HG02943 (cell line): ENCODE data around the gene EYA2.

Source experiments
- ATAC-seq: cut with Tn5 transposase; IDR thresholded peaks from one replicate; pipeline ENCODE4 v1.9.1; 2021; ENCODE audit warnings: mild to moderate bottlenecking, low read depth, moderate library complexity; ENCODE audit not compliant: unreplicated experiment

Gene EYA2

DNA sequence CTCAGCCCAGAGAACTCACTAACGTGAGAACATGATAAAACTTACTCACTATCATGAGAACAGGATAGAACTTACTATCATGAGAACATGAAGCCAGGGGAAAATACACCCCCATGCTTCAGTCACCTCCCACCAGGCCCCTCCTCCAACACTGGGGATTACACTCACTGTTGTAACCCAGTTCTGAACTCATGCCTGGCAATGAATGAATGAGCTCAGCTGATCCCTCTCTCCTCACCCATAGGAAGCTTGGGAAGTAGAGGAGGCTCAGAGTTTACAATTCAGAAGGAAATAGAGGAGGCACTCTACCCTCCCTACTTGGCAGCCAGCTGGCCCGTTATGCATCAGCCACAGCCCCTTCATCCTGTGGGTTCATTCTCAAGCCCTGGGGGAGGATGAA is 102.5 kb downstream of the EYA2 start:
- no peak for ATAC-seq

DNA sequence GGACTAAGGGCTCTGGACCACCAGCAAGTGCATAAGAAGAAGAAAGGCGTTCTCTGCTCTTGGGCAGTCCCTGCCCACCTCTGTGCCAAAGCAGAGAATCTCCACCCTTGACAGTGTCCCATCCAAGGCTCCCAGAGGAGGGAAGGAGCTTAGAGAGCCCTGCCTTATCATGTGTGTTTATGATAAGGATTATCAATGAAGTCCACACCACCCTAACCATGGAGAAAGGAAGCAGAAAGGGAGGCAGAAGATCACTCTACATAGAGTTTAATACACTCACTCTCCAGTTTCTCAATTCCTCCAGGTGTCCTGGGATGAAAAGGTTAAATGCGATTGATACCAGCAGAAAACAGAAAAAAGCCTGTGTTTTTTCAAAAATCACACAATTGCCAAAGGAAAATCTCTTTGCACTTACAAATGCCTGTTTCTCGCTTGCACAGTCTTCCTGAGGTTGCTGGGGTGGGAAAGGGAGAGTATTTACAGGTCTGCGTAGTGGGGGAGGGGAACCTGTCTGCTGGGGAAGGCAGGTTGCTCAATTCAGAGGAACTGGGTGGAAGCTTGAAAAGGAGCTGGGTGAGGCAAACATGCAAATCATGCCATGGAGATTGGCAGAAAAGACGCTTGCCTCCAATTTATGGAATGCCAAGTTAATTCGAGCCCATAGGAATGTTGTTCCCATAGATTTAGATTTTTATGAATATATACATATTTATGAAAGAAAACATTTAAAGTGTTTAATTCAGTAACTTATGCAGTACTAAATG is 104.0 kb downstream of the EYA2 start:
- no peak for ATAC-seq

DNA sequence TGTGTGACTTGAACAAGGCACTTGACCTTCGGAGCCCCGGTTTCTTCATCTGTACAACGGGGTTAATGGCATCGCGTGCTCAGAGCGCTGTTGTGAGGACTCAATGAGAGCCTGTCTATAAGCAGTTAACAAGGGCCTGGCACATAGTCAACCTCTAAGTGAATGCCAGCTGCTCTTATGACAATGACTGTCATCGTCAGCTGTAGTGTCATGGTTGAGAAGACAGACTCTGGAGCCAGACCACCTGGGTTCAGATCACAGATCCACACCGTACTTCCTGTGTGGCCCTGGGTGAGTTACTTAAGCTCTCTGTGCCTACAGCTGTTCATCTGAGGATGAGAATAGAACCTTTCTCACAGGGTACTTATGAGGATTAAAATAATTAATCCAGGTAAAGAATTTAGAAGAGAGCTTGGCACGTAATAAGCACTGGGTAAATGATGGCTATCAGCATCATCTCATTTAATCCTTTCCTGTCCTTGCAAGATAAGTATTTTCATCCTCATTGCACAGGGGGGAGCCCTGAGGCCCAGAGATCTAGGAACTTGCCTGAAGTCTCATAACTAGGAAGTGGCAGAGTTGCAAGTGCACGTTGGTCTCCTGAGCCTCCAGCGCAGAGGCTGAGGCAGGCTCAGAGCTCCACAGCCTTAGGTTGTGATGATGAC is 105.3 kb downstream of the EYA2 start:
- ATAC-seq: no peak

DNA sequence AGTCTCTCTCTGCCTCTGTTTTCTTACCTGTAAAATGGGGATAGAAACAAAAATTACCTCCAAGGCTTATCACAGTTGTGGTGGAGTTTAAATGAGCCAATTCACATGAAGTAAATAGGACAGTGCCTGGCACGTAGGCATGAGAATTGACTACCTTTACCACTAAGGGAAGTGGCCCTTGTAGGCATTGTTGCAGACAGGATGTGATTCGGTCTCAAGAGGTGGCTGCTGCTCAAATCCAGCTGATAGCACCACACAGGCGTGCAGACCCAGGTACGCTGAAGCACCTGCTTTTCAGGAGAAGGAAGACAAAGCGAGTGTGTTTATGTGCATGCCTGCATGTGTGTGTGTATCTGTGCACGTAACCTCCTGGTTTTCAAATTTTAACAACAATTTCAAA is 108.6 kb downstream of the EYA2 start:
- no peak for ATAC-seq

DNA sequence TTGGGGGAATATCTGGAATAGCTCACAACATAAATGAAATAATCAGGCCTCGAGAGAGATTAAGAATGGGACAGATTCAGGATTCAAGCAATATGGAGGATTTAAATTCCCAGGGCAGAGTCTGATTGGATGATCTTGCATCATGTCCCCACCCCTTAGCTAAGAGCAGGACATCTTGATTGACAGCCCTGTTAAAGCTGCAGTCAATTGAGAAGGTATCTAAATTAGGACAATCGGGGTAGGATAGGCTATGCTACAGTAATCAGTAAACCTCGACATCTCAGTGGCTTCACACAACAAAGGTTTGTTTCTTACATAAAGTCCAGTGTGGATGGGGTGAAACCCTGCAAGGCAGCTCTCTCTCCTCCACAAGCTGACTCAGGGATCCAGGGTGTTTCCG is 109.5 kb downstream of the EYA2 start:
- ATAC-seq: no peak

DNA sequence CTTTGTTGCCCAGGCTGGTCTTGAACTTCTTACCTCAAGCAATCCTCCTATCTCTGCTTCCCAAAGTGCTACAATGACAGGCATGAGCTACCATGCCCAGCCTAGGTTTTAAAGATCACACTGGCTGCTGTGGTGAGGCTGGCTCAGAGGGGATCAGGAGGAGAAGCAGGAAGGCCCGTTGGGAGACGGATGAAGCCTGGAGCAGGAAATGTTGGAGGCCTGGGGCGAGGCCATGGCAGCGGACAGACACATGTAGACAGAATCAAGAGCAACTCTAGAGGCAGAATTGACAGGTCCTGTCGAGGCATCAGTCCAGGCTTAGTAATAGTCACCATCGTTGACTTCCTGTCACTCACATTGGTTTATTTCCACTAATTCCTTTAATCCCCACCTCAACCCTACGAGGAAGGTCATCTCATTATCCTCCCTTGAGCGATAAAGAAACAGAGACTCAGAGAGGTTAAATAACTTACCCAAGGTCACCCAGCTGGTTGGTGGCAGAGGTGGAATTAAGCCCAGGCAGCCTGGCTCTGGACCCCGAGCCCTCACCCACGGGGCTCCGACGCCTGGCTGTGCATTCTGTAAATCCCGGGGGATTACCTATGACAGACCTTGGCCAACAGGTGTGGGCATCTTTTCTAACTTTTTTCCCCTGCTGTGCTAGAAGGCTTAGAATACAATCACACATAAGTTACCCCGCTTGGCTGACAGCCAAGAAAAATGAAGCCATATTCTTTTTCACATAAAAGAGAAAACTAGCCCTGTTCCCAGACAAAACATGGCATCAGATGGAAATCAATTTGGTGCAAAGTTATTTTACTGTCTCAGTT is 113.4 kb downstream of the EYA2 start:
- no peak for ATAC-seq

DNA sequence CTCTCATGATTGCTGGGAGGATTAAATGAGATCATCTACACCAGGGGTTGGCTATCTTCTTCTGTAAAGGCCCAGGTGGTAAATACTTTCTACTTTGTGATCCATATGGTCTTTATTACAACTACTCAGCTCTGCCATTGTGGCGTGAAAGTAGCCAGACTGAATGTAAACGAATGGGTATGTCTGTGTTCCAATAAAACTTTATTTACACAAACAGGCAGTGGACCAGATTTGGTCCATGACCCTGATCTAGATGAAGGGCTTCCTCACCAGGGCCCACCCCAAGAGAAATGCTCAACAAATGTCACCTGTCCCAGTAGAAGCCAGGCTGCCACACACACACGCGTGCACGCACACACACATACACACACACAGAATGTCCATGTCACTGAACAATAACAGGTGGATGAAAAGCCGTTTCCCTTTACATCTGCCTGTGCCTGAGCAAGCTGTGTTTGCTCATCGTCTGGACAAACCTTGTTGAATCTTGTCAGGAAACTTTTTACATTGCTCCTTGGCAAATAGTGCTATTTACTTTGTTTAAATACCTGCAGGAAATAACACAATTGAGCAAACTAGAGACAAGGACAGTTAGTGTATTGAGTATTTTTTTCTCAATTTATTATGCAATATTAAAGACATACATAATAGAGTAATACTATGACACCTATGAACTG is 114.3 kb downstream of the EYA2 start:
- no peak for ATAC-seq

DNA sequence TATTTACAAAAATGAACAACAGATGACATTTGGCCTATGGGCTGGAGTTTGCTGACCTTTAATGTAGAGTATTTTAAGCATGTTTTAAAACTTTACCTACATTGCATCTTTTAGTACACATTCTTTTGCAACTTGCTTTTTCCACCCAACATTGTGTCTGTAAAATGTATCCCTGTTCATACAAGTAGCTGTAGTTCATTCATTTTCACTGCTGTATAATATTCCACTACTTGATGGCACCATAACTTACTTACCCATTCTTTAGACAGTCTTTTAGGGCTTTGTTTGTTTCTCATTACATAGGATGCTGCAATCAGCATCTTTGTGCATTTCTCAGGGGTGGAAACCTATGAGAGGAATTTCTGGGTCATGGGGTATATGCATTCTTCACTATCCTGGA is 115.1 kb downstream of the EYA2 start:
- ATAC-seq: no peak

DNA sequence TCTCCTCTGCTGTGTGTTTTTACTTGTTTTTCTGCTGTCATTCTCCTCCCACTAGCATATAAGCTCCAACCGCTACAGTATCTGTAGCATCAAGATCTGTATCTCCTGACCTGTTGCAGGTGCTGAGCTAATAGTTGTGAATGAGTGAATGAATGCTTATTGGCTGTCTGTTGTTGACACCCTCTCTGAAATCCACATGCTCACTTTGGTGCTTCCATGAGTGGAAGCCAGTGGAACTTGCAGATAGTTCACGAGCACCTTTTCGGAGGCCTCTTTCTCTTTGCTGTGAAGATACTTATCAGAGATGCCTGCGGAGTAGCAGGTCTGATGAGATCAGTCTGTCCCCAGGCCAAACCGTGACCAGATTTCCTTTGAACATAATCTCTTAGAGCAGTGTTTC is 117.3 kb downstream of the EYA2 start:
- ATAC-seq: no peak

DNA sequence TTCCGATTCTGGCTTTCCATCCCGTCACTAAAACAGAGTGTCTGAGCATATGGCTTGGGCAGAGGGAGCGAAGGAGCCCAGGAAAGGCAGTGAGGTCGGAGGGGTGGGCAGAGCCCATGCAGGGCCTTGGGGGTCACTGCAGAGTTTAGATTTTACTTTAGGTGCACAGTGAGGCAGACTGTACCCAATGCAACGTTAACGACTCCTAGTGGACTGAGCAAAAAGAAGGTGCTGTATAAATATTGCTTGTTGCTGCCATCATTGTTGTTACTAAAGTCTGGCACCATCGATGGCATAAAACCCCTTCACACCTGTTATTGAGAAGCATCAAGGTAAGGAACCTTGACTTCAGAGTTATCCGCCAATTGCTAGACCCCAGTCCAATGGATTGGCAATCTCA is 119.0 kb downstream of the EYA2 start:
- no peak for ATAC-seq

DNA sequence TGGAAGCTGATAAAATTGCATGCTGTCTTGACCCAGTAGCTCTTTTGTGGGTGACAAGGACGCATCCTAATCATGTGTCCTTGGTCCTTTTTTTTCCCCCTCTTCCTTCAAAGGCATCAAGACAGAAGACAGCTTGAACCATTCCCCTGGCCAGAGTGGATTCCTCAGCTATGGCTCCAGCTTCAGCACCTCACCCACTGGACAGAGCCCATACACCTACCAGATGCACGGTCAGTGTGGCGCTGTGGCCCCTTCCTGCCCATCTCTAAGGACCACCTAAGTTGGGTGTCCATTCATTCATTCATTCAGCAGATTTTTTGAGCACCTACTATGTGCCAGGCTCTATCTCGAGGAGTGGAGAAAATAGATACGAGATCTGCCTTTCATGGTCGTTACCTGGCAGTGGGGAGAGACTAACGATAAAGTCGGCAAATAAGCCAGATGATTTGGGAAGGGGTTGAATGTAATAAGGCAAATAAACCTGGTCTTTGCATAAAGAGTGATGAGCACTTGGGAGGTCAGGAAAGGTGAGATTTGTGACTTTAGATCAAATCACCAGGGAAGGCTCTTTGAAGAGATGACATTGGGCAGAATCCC is 121.5 kb downstream of the EYA2 start:
- ATAC-seq: no peak

DNA sequence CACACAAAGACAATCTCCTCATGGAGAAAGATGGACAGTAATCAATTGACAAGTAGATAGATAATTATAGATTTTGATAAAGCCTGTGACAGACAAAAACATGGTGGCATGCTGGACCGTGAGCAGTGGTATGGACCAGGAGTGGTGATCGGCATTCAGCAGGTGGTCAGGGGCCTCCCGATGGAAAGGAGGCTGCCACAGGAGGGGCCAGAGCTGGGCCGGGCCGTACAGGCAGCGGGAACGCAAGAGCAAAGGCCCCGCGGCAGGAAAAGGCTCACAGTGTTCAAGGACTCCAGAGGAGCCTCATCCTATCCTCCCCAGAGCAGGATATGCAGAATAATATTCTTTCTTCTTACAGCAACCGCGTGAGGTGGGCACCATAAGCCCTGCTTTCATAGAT is 123.7 kb downstream of the EYA2 start:
- ATAC-seq: no peak

DNA sequence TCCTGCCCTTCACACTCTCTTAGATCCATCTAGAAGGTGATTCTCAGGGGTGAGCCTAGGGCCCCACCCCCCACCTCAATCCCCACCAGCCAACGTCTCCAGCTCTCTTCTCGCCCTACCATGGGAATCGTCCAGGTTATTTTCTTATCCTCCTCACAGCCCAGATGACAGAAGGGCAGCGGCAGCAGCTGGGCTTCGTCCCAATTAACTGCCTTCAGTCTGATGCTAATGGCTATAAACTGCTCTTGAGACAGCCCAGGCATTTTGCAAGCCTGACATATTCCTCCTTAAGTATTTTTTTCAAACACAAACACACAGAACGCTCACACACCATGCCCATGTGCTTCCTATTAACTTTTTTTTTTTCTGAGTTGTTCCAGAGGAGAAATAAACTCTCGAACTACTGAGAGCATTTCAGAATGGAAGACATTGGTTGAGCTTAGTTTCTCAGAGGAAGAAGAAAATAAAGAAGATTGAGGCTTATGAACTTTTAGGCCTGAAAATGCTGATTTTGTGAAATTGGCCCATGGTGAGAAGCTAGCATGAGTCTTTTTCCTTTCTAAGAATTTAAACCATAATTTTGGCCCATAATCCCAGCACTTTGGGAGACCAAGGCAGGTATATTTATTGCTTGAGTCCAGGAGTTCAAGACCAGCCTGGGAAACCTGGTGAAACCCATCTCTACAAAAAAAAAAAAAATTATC is 124.6 kb downstream of the EYA2 start:
- ATAC-seq: no peak

DNA sequence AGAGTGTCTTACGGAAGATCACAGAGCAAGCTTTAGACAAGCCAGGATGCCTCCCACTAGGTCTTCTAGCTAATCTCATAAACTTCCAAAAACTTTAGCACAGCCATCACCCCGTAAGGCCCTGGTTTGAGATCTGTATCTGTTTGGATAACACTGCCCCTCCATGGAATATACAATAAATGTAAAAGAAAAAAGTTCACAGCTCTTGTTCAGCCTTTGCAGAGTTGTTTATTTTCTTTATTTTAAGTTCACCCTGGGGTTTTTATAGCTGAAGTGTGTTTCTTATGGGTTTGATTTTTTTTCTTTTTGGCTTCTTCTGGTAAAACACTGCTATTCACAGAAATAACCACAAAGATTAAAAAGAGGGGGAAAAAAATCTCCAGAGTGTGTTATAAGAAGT is 125.6 kb downstream of the EYA2 start:
- no peak for ATAC-seq

DNA sequence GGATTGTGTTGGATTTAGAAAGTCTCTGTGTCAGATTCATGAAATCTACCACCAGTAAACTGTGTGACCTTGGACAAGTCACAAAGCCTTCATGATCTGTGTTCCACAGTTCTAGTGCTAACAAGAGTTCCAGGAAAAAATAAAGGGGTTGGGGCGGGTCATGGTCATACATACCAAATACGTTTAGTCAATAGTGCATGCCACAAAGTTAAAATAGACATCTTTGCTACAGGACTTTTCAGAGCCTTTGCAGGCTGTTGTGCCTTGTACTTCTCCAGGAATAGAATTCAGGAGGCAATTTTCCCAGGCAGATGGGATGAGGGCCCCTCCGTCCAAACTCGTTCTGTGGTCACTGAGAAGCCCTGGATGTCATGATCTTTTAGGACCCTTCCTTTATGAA is 127.2 kb downstream of the EYA2 start:
- ATAC-seq: no peak

DNA sequence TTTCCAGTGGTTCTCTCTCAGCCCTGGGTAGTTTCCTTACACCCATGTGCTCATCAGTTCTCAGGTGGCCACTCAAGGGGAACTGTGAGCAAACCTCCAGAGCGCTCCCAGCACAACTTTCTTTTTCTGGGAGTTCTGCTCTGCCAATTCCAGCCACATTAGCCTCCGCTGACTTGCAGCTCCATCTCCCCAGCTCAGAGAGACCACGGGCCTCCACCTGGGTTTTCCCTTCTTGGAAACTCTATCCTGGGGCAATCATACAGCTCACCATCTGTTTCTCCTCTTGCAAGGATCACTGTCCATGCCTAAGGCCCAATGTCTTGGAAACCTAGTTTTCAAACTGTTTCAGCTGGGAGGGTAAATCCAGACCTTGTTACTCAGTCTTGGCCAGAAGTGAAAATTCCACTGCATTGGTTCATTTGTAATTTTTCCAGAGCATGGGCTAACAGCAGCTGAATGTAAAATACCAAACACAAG is 129.9 kb downstream of the EYA2 start:
- ATAC-seq: no peak

DNA sequence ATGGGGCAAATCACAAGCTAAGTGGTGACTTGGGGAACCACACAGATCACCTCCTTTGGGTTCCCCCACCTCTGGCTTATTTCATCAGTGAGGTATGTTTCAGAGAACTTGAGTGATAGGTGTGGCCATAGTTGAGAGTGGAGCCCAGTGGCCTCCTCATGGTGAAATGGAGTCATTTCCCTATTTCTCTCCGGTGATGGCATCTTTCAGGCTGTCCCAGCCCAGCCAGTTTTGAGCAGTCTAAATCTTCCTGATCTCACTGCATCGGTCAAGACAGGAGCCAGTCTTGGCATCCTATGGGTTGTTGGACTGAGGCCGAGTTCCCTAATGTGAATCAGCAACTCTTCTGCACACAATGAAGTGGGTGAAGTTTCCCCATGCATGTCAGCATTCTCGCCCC is 132.4 kb downstream of the EYA2 start:
- ATAC-seq: no peak

DNA sequence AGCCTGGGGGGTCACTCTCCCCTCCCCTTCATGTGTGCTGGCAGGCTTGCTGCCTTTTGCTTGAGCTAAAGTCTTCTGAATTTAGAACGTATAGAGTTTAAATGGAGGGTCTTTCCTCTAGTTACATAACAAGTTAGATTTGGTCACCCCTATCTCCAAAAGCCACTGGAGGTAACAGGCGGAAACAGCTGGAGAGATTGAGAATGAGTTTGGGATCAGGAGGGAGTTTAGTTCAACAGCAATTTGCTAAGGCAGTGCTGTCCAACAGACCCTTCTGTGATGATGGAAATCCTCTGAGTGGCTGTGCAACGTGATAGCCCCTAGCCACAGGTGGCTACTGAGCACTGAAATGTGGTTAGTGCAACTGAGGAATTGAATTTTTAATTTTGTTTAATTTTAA is 132.8 kb downstream of the EYA2 start:
- ATAC-seq: no peak

DNA sequence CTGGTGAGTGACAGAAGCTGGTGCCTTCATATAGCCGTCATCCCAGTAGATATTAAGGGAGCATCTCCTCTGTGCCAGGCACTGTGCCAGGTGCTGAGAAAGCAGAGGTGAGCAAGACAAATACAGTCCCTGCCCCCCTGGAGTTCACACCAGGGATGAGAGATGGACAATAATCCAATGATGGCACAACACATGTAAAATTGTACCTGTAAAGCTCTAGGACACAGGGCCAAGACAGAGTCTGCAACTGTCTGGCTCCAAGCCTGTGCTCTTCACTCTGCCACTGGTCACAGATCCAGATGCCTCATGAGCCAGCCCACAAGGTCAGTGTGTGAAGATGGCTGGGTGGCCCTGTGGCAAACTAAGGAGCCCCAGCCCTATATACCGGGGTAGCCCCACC is 133.8 kb downstream of the EYA2 start:
- ATAC-seq: no peak

DNA sequence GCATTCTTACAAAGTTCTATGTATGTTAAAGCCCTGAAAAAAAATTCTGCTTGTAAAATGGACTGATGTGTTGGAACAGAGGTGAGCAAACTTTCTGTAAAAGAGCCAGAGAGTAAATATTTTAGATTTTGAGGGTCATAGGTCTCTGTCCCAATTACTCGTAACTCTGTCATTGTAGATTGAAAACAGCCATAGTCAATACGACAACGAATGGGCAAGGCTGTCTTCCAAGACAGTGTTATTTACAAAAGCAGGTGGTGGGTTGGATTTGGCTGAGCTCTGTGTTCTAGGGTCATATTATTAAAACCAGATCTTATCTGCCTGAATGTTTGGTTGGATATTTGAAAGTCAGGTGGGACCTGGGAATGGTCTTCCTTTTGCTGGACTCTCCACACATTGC is 135.2 kb downstream of the EYA2 start:
- no peak for ATAC-seq
